Measurements from ENCODE around the gene PRR7.
A peak's percentile ranks its signal among the peaks of the same experiment; 100 is the strongest.

PRR7 gene

GRCh38 chr5:177453852-177454396 is 7.3 kb downstream of the PRR7 start:
- TF ChIP-seq, protein P1, sequence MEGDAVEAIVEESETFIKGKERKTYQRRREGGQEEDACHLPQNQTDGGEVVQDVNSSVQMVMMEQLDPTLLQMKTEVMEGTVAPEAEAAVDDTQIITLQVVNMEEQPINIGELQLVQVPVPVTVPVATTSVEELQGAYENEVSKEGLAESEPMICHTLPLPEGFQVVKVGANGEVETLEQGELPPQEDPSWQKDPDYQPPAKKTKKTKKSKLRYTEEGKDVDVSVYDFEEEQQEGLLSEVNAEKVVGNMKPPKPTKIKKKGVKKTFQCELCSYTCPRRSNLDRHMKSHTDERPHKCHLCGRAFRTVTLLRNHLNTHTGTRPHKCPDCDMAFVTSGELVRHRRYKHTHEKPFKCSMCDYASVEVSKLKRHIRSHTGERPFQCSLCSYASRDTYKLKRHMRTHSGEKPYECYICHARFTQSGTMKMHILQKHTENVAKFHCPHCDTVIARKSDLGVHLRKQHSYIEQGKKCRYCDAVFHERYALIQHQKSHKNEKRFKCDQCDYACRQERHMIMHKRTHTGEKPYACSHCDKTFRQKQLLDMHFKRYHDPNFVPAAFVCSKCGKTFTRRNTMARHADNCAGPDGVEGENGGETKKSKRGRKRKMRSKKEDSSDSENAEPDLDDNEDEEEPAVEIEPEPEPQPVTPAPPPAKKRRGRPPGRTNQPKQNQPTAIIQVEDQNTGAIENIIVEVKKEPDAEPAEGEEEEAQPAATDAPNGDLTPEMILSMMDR (IDR thresholded peaks at IDR 0.05; ENCODE audit: control insufficient read depth, insufficient read depth, low read depth, low read length, missing control alignments), result no peak
- H3K4me3 ChIP-seq (ENCODE audit: control insufficient read depth, low read depth, low read length), result peak overlapping the region; percentile 33
- DNase-seq (ENCODE audit: low read depth), result no peak

- H3K4me3 ChIP-seq (ENCODE audit: control insufficient read depth, low read depth, low read length), result peak overlapping the region; percentile 36
- no peak for DNase-seq (ENCODE audit: low read depth)
- TF ChIP-seq, protein P1 (IDR thresholded peaks at IDR 0.05; ENCODE audit: control insufficient read depth, insufficient read depth, low read depth, low read length, missing control alignments), result peak; percentile 64
Observed at GRCh38 chr5:177454397-177455035, 7.9 kb downstream of the PRR7 start.

- peak overlapping the region; percentile 36 for H3K4me3 ChIP-seq (ENCODE audit: control insufficient read depth, low read depth, low read length)
- TF ChIP-seq, protein P1 (IDR thresholded peaks at IDR 0.05; ENCODE audit: control insufficient read depth, insufficient read depth, low read depth, low read length, missing control alignments), result peak; percentile 54
- DNase-seq (ENCODE audit: low read depth), result no peak
Observed at GRCh38 chr5:177455036-177455660, 8.5 kb downstream of the PRR7 start.

DNA sequence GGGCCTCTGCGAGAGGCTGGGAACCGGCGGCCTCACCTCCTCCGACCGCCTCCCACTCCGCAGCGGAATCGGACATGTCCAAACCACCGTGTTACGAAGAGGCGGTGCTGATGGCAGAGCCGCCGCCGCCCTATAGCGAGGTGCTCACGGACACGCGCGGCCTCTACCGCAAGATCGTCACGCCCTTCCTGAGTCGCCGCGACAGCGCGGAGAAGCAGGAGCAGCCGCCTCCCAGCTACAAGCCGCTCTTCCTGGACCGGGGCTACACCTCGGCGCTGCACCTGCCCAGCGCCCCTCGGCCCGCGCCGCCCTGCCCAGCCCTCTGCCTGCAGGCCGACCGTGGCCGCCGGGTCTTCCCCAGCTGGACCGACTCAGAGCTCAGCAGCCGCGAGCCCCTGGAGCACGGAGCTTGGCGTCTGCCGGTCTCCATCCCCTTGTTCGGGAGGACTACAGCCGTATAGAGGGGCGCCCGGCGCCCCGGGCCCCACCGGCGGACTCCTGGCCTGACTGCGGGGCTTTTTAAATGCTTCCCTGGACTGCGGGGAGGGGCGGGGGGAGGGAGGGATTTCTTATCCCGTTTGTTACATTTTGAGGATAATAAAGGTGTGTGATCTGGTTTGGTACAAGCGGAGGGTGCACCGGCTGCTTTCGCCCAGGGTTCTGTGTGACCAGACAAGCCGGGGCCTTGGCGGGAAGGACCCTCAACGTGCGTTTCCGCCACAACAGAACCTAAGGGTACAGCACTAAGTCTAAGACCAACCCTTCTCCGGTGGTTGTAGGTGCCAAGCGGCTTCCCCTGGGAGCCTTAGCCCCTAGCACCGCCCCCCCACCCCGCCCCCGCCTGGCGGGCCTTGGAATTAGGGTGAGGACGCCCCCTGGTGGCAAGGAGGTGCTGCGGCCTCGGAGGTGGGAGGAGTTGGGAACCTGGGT is 9.3 kb downstream of the PRR7 start:
- TF ChIP-seq, protein P1 (IDR thresholded peaks at IDR 0.05; ENCODE audit: control insufficient read depth, insufficient read depth, low read depth, low read length, missing control alignments), result peak; percentile 97
- DNase-seq (ENCODE audit: low read depth), result no peak
- H3K4me3 ChIP-seq (ENCODE audit: control insufficient read depth, low read depth, low read length), result peak overlapping the region; percentile 33

- no peak for DNase-seq (ENCODE audit: low read depth)
- TF ChIP-seq, protein P1 (IDR thresholded peaks at IDR 0.05; ENCODE audit: control insufficient read depth, insufficient read depth, low read depth, low read length, missing control alignments), result no peak
- H3K4me3 ChIP-seq (ENCODE audit: control insufficient read depth, low read depth, low read length), result no peak overlapping the region
Observed at GRCh38 chr5:177456591-177456964, 10.0 kb downstream of the PRR7 start.
